ENCODE data around the gene HIVEP3. TPM values are rescaled to one million over a fixed set of nuclear protein-coding genes. Genes with fewer than 3 reads are reported as not detected.

The HIVEP3 gene
- polyA plus RNA-seq, 1 donor (not counting 4 experiments of a cell fraction or from before 2014, with no cell fraction given) = 1.1 TPM

- H3K4me1 ChIP-seq (ENCODE audit: control insufficient read depth, extremely low read depth, insufficient read depth, low read length) = no peaks in the 10 kb centered on the region
- no peak overlapping the region for H3K9ac ChIP-seq (ENCODE audit: control insufficient read depth, extremely low read depth, insufficient read depth, low read length)
- no peak overlapping the region for H3K4me2 ChIP-seq (ENCODE audit: control insufficient read depth, extremely low read depth, insufficient read depth, low read depth, low read length)
- TF ChIP-seq EZH2 (IDR thresholded peaks at IDR 0.05; ENCODE audit: low read length) = no peak
- no peak for TF ChIP-seq CTCF (optimal IDR thresholded peaks at IDR 0.05 in 1 of 3, IDR thresholded peaks at IDR 0.05 in 1 of 3, conservative IDR thresholded peaks at IDR 0.05 in 1 of 3; ENCODE audit: extremely low read depth in 1 of 3, insufficient read depth in 2 of 3, low read length in 3 of 3)
- DNase-seq (ENCODE audit: low read depth, low spot score) = no peak
- FAIRE-seq = no peak
- no peaks in the 10 kb centered on the region for H3K79me2 ChIP-seq (ENCODE audit: control insufficient read depth, insufficient read depth, low read length)
- H3K4me3 ChIP-seq (ENCODE audit: control insufficient read depth in 2 of 3, extremely low read depth in 1 of 3, insufficient read depth in 2 of 3, low read depth in 1 of 3, low read length in 3 of 3) = no peak overlapping the region
- H3K36me3 ChIP-seq (ENCODE audit: control insufficient read depth in 2 of 2, extremely low read depth in 1 of 2, insufficient read depth in 2 of 2, low read length in 2 of 2) = no peaks in the 10 kb centered on the region
- dilution Hi-C loops (cut with MboI; ENCODE audit: extremely low pct_ligation_motif_present, low sequenced_read_pairs) = no loop called here
- no peak overlapping the region for H3K27ac ChIP-seq (ENCODE audit: control insufficient read depth, insufficient read depth, low read length)
- H3K9me3 ChIP-seq (ENCODE audit: control insufficient read depth, low read depth, low read length) = no peaks in the 10 kb centered on the region
- H3K9me1 ChIP-seq (ENCODE audit: control insufficient read depth, extremely low read depth, insufficient read depth, low read length) = no peaks in the 10 kb centered on the region
- H3K27me3 ChIP-seq (ENCODE audit: control insufficient read depth, extremely low read depth, insufficient read depth, low read length) = peaks cover 3% of the 10 kb centered on the region
- no peaks in the 10 kb centered on the region for H4K20me1 ChIP-seq (ENCODE audit: control insufficient read depth, extremely low read depth, insufficient read depth, low read length)
- H2AFZ ChIP-seq (ENCODE audit: control insufficient read depth, low read length) = no peak overlapping the region
Measured at GRCh38 chr1:41733021-41733420, 185.7 kb downstream of the HIVEP3 start.

GRCh38 chr1:41731516-41732030 lies 187.1 kb downstream of the HIVEP3 start:
- FAIRE-seq = no peak
- no peaks in the 10 kb centered on the region for H3K4me1 ChIP-seq (ENCODE audit: control insufficient read depth, extremely low read depth, insufficient read depth, low read length)
- no peaks in the 10 kb centered on the region for H4K20me1 ChIP-seq (ENCODE audit: control insufficient read depth, extremely low read depth, insufficient read depth, low read length)

More at GRCh38 chr1:41731516-41732030, 187.1 kb downstream of the HIVEP3 start:
- Histone ChIP-seq H3K36me3 (ENCODE audit: control insufficient read depth in 2 of 2, extremely low read depth in 1 of 2, insufficient read depth in 2 of 2, low read length in 2 of 2) (no peaks in the 10 kb centered on the region), H3K27ac (ENCODE audit: control insufficient read depth, insufficient read depth, low read length) (no peak overlapping the region), H3K4me3 (ENCODE audit: control insufficient read depth in 2 of 3, extremely low read depth in 1 of 3, insufficient read depth in 2 of 3, low read depth in 1 of 3, low read length in 3 of 3) (no peak overlapping the region), H3K79me2 (ENCODE audit: control insufficient read depth, insufficient read depth, low read length) (no peaks in the 10 kb centered on the region), H3K9me3 (ENCODE audit: control insufficient read depth, low read depth, low read length) (no peaks in the 10 kb centered on the region), H2AFZ (ENCODE audit: control insufficient read depth, low read length) (no peak overlapping the region), H3K4me2 (ENCODE audit: control insufficient read depth, extremely low read depth, insufficient read depth, low read depth, low read length) (no peak overlapping the region), H3K9ac (ENCODE audit: control insufficient read depth, extremely low read depth, insufficient read depth, low read length) (no peak overlapping the region), H3K9me1 (ENCODE audit: control insufficient read depth, extremely low read depth, insufficient read depth, low read length) (no peaks in the 10 kb centered on the region), H3K27me3 (ENCODE audit: control insufficient read depth, extremely low read depth, insufficient read depth, low read length) (peaks cover 3% of the 10 kb centered on the region)
- dilution Hi-C loops (cut with MboI; ENCODE audit: extremely low pct_ligation_motif_present, low sequenced_read_pairs) = no loop called here
- TF ChIP-seq EZH2 (IDR thresholded peaks at IDR 0.05; ENCODE audit: low read length) = no peak
- no peak for TF ChIP-seq CTCF (optimal IDR thresholded peaks at IDR 0.05 in 1 of 3, IDR thresholded peaks at IDR 0.05 in 1 of 3, conservative IDR thresholded peaks at IDR 0.05 in 1 of 3; ENCODE audit: extremely low read depth in 1 of 3, insufficient read depth in 2 of 3, low read length in 3 of 3)
- DNase-seq (ENCODE audit: low read depth, low spot score) = no peak

All from keratinocyte (primary cell).